ENCODE measurements around the gene OSBPL7. TPM values are rescaled to one million over a fixed set of nuclear protein-coding genes. Genes with fewer than 3 reads are reported as not detected.

Gene OSBPL7
- total and polyA plus RNA-seq, 2 of the 13 experiments (the other 11 are each of a cell fraction or from before 2014, with no cell fraction given), result 4.7 to 6.6 TPM

DNA sequence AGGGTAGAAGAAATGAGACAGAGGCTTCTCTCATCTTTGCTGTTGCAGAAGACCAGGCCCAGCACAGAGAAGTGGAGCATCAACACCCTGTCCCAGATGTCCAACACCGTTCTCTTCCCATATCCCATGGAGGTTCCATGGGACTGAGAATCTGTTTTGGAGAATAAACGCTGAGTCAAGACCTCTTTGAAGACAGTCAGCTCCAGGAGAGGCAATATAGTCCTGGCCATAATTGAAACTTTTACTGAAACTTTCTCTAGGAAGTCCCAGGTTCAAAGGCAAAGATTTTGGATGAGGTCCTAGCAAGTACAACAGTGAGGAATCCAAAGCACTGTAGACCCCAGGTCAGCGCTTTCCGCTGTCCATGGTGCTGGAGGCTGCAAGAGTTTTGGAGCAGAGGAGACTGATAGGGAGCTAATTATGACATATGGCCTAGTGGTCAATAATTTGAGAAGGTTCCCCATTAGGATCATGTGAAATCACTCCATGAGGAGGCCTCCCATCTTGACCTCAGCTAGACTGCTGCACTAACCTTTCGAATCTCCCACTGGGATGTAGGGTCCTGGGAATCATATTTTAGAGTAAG, 36.0 kb downstream of the OSBPL7 start (continued):
- TF ChIP-seq, protein P1, sequence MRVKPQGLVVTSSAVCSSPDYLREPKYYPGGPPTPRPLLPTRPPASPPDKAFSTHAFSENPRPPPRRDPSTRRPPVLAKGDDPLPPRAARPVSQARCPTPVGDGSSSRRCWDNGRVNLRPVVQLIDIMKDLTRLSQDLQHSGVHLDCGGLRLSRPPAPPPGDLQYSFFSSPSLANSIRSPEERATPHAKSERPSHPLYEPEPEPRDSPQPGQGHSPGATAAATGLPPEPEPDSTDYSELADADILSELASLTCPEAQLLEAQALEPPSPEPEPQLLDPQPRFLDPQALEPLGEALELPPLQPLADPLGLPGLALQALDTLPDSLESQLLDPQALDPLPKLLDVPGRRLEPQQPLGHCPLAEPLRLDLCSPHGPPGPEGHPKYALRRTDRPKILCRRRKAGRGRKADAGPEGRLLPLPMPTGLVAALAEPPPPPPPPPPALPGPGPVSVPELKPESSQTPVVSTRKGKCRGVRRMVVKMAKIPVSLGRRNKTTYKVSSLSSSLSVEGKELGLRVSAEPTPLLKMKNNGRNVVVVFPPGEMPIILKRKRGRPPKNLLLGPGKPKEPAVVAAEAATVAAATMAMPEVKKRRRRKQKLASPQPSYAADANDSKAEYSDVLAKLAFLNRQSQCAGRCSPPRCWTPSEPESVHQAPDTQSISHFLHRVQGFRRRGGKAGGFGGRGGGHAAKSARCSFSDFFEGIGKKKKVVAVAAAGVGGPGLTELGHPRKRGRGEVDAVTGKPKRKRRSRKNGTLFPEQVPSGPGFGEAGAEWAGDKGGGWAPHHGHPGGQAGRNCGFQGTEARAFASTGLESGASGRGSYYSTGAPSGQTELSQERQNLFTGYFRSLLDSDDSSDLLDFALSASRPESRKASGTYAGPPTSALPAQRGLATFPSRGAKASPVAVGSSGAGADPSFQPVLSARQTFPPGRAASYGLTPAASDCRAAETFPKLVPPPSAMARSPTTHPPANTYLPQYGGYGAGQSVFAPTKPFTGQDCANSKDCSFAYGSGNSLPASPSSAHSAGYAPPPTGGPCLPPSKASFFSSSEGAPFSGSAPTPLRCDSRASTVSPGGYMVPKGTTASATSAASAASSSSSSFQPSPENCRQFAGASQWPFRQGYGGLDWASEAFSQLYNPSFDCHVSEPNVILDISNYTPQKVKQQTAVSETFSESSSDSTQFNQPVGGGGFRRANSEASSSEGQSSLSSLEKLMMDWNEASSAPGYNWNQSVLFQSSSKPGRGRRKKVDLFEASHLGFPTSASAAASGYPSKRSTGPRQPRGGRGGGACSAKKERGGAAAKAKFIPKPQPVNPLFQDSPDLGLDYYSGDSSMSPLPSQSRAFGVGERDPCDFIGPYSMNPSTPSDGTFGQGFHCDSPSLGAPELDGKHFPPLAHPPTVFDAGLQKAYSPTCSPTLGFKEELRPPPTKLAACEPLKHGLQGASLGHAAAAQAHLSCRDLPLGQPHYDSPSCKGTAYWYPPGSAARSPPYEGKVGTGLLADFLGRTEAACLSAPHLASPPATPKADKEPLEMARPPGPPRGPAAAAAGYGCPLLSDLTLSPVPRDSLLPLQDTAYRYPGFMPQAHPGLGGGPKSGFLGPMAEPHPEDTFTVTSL (CRISPR knock-in tag; IDR thresholded peaks at IDR 0.05; ENCODE audit: borderline replicate concordance), result no peak
- TF ChIP-seq FLYWCH1 (CRISPR knock-in tag; IDR thresholded peaks at IDR 0.05) (no peak), GLI4 (CRISPR knock-in tag; IDR thresholded peaks at IDR 0.05; ENCODE audit: borderline replicate concordance) (no peak), FOSL2 (CRISPR knock-in tag; IDR thresholded peaks at IDR 0.05) (peak; percentile 40; the same call in 1 of the 2 replicates), SUZ12 (IDR thresholded peaks at IDR 0.05; ENCODE audit: low read depth, low read length) (no peak), PCBP1 (IDR thresholded peaks at IDR 0.05; ENCODE audit: borderline replicate concordance, low read depth, low read length) (no peak), SAP130 (CRISPR knock-in tag; IDR thresholded peaks at IDR 0.05; ENCODE audit: low read depth) (peak; percentile 53; the same call in 1 of the 2 replicates), PHF5A (CRISPR knock-in tag; IDR thresholded peaks at IDR 0.05; ENCODE audit: low read depth, unreplicated experiment) (no peak), ZNF17 (CRISPR knock-in tag; IDR thresholded peaks at IDR 0.05) (no peak), NFKBIZ (CRISPR knock-in tag; IDR thresholded peaks at IDR 0.05) (0 out of 2 replicates have a peak, but pooled peaks have one; percentile 71), KAT2B (IDR thresholded peaks at IDR 0.05; ENCODE audit: borderline replicate concordance, low read depth, low read length) (no peak), ARHGAP35 (CRISPR knock-in tag; IDR thresholded peaks at IDR 0.05; ENCODE audit: borderline replicate concordance) (peak; percentile 66; the same call in 1 of the 2 replicates), AGO1 (IDR thresholded peaks at IDR 0.05; ENCODE audit: low read depth, low read length, poor library complexity, severe bottlenecking) (no peak)
- TF ChIP-seq, protein P2, sequence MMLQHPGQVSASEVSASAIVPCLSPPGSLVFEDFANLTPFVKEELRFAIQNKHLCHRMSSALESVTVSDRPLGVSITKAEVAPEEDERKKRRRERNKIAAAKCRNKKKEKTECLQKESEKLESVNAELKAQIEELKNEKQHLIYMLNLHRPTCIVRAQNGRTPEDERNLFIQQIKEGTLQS (CRISPR knock-in tag; IDR thresholded peaks at IDR 0.05), result no peak
- TF ChIP-seq, protein P3, sequence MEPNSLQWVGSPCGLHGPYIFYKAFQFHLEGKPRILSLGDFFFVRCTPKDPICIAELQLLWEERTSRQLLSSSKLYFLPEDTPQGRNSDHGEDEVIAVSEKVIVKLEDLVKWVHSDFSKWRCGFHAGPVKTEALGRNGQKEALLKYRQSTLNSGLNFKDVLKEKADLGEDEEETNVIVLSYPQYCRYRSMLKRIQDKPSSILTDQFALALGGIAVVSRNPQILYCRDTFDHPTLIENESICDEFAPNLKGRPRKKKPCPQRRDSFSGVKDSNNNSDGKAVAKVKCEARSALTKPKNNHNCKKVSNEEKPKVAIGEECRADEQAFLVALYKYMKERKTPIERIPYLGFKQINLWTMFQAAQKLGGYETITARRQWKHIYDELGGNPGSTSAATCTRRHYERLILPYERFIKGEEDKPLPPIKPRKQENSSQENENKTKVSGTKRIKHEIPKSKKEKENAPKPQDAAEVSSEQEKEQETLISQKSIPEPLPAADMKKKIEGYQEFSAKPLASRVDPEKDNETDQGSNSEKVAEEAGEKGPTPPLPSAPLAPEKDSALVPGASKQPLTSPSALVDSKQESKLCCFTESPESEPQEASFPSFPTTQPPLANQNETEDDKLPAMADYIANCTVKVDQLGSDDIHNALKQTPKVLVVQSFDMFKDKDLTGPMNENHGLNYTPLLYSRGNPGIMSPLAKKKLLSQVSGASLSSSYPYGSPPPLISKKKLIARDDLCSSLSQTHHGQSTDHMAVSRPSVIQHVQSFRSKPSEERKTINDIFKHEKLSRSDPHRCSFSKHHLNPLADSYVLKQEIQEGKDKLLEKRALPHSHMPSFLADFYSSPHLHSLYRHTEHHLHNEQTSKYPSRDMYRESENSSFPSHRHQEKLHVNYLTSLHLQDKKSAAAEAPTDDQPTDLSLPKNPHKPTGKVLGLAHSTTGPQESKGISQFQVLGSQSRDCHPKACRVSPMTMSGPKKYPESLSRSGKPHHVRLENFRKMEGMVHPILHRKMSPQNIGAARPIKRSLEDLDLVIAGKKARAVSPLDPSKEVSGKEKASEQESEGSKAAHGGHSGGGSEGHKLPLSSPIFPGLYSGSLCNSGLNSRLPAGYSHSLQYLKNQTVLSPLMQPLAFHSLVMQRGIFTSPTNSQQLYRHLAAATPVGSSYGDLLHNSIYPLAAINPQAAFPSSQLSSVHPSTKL (CRISPR knock-in tag; IDR thresholded peaks at IDR 0.05), result peak; percentile 46; the same call in 1 of the 2 replicates
- TF ChIP-seq, protein P4, sequence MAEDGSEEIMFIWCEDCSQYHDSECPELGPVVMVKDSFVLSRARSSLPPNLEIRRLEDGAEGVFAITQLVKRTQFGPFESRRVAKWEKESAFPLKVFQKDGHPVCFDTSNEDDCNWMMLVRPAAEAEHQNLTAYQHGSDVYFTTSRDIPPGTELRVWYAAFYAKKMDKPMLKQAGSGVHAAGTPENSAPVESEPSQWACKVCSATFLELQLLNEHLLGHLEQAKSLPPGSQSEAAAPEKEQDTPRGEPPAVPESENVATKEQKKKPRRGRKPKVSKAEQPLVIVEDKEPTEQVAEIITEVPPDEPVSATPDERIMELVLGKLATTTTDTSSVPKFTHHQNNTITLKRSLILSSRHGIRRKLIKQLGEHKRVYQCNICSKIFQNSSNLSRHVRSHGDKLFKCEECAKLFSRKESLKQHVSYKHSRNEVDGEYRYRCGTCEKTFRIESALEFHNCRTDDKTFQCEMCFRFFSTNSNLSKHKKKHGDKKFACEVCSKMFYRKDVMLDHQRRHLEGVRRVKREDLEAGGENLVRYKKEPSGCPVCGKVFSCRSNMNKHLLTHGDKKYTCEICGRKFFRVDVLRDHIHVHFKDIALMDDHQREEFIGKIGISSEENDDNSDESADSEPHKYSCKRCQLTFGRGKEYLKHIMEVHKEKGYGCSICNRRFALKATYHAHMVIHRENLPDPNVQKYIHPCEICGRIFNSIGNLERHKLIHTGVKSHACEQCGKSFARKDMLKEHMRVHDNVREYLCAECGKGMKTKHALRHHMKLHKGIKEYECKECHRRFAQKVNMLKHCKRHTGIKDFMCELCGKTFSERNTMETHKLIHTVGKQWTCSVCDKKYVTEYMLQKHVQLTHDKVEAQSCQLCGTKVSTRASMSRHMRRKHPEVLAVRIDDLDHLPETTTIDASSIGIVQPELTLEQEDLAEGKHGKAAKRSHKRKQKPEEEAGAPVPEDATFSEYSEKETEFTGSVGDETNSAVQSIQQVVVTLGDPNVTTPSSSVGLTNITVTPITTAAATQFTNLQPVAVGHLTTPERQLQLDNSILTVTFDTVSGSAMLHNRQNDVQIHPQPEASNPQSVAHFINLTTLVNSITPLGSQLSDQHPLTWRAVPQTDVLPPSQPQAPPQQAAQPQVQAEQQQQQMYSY (CRISPR knock-in tag; IDR thresholded peaks at IDR 0.05), result no peak

Measured in HepG2 (cell line).